IMR-90 (cell line): Measurements from ENCODE around the gene ZBTB9.

Experiments used
- CEBPB ChIP-seq: IDR thresholded peaks from 2 replicates; pipeline ENCODE4 v1.6.1; 2012; ENCODE audit warnings: low read depth, low read length, improper control_type of control experiment
- CTCF ChIP-seq: conservative IDR thresholded peaks from 2 replicates; pipeline ENCODE4 v1.5.1; 2012; ENCODE audit warnings: mild to moderate bottlenecking, low read depth, low read length, improper control_type of control experiment
- ELK1 ChIP-seq: fragments of 150-350 bp; IDR thresholded peaks from 2 replicates; pipeline ENCODE4 v1.6.1; 2016; ENCODE audit warnings: low read depth, mild to moderate bottlenecking, low read length, moderate library complexity, borderline replicate concordance
- FOS ChIP-seq: fragments of 150-350 bp; IDR thresholded peaks from 2 replicates; pipeline ENCODE4 v1.6.1; 2016; ENCODE audit warnings: low read depth, low read length
- POLR2A ChIP-seq: IDR thresholded peaks from 2 replicates; pipeline ENCODE4 v1.6.1; 2012; ENCODE audit warnings: mild to moderate bottlenecking, low read depth, low read length
- RFX5 ChIP-seq: IDR thresholded peaks from 2 replicates; pipeline ENCODE4 v1.8.0; 2012; ENCODE audit warnings: low read depth, mild to moderate bottlenecking, low read length, moderate library complexity

- TF ChIP-seq CTCF (no peak), ELK1 (no peak), POLR2A (no peak), FOS (0 out of 2 replicates have a peak, but pooled peaks have one; percentile 43), CEBPB (no peak), RFX5 (no peak)
Measured at GRCh38 chr6:33416386-33417127, 37.8 kb upstream of the ZBTB9 start.
